ENCODE results near the gene LRPAP1. TPM values are rescaled to one million over a fixed set of nuclear protein-coding genes. Genes with fewer than 3 reads are reported as not detected.

Gene LRPAP1
- total RNA-seq, 1 donor from 2014 or later, result 153 TPM

DNA sequence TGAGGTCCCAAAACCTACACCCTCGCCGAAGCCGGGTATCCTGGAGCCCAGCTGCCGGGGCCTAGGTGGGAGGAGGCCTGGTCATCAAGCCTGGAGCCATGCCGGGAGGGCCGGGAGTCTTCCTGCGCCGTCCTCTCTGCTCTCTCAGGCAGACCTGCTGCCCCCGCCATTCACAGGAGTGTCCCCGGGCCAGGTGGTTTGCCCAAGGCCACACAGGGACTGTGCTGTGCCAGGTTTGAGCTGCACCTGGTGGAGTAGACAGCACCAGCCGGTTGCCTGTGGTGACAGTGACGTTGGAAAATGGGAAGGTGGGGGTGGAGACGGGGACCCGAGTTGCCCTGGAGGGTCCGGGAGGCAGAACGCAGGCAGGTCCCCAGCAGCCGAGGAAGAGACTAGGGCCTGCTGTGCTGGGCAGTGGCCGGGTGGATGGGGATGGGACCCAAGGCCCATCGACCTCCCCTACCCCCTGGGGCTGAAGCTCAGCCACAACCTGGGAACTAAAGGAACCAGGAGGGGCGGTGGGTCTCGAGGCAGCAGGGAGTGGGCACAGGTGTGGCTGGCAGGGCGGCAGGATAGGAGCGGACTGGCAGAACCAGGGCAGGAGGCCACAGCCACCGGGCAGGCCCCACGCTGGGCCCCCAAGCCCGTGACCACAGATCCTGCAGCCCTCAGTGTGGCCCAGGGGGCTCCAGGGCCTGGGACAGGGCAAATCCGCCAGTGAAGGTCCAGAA, 59.6 kb downstream of the LRPAP1 start:
- no peak for DNase-seq (ENCODE audit: extremely low spot score, unreplicated experiment)
- Mint-ChIP-seq H3K27me3 (ENCODE audit: unreplicated experiment) (peaks cover 3% of the 10 kb centered on the region), H3K9me3 (ENCODE audit: unreplicated experiment) (no peaks in the 10 kb centered on the region), H3K4me1 (ENCODE audit: unreplicated experiment) (no peaks in the 10 kb centered on the region), H3K27ac (ENCODE audit: unreplicated experiment) (no peak overlapping the region), H3K4me3 (ENCODE audit: unreplicated experiment) (no peak overlapping the region), H3K36me3 (ENCODE audit: unreplicated experiment) (no peaks in the 10 kb centered on the region)
- TF ChIP-seq, protein P1, sequence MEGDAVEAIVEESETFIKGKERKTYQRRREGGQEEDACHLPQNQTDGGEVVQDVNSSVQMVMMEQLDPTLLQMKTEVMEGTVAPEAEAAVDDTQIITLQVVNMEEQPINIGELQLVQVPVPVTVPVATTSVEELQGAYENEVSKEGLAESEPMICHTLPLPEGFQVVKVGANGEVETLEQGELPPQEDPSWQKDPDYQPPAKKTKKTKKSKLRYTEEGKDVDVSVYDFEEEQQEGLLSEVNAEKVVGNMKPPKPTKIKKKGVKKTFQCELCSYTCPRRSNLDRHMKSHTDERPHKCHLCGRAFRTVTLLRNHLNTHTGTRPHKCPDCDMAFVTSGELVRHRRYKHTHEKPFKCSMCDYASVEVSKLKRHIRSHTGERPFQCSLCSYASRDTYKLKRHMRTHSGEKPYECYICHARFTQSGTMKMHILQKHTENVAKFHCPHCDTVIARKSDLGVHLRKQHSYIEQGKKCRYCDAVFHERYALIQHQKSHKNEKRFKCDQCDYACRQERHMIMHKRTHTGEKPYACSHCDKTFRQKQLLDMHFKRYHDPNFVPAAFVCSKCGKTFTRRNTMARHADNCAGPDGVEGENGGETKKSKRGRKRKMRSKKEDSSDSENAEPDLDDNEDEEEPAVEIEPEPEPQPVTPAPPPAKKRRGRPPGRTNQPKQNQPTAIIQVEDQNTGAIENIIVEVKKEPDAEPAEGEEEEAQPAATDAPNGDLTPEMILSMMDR (IDR thresholded peaks at IDR 0.05), result no peak

DNA sequence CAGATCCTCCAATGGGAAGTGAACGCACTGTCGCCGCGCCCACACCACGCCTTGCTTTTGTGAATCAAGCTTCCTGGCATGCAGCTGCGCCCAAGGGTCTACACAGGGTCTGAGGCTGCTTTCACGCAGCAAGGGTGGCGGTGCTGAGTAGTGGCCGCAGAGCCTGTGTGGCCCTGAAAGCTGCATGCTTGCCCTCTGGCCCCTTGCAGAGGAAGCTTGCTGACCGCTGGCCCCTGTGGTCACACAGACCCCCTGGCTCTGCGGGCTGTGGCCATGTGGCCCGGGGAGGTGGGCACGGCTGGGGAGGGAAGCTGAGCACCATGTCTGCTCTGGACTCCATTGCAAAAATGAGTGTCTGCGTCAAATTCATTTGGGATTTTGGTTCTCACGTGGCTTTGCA, 60.3 kb downstream of the LRPAP1 start:
- H3K4me3 Mint-ChIP-seq (ENCODE audit: unreplicated experiment), result no peak overlapping the region
- no peak for DNase-seq (ENCODE audit: extremely low spot score, unreplicated experiment)
- no peaks in the 10 kb centered on the region for H3K9me3 Mint-ChIP-seq (ENCODE audit: unreplicated experiment)
- TF ChIP-seq, protein P1 (IDR thresholded peaks at IDR 0.05), result no peak
- H3K4me1 Mint-ChIP-seq (ENCODE audit: unreplicated experiment), result no peaks in the 10 kb centered on the region
- H3K36me3 Mint-ChIP-seq (ENCODE audit: unreplicated experiment), result no peaks in the 10 kb centered on the region
- peaks cover 3% of the 10 kb centered on the region for H3K27me3 Mint-ChIP-seq (ENCODE audit: unreplicated experiment)
- no peak overlapping the region for H3K27ac Mint-ChIP-seq (ENCODE audit: unreplicated experiment)

DNA sequence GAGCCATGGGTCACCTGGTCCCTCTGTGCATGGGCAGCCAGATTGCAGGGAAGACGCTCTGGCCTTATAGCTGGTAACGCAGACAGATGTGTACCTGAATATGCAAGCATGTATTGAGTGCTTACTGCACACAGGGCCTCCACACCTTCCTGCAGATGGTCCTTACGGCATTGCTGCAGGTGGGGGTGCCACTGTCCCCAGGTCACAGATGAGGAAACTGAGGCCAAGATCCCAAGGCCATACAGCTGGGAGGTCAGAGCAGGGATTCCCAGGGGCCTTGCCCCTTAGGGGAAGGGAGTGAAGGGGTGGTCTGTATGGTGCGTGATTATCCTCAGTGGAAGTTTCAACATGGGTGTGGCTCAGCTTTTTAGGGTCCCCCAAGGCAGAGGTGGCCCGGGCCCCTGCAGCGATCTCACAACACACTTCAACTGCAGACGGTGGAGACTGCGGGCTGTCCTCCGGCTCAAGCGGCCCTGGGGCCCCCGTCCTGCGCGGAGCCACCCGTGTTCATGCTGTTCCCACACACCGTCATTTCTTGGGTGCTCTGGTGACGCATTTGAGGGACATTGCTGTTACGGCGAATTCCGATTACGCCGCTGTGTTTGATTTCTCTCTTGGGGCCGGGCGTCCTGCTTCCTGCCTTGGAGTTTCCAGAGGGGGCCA, 61.0 kb downstream of the LRPAP1 start:
- Mint-ChIP-seq H3K27me3 (ENCODE audit: unreplicated experiment) (peaks cover 3% of the 10 kb centered on the region), H3K9me3 (ENCODE audit: unreplicated experiment) (no peaks in the 10 kb centered on the region), H3K27ac (ENCODE audit: unreplicated experiment) (no peak overlapping the region), H3K4me1 (ENCODE audit: unreplicated experiment) (no peaks in the 10 kb centered on the region), H3K4me3 (ENCODE audit: unreplicated experiment) (no peak overlapping the region), H3K36me3 (ENCODE audit: unreplicated experiment) (no peaks in the 10 kb centered on the region)
- TF ChIP-seq, protein P1 (IDR thresholded peaks at IDR 0.05), result no peak
- DNase-seq (ENCODE audit: extremely low spot score, unreplicated experiment), result no peak

DNA sequence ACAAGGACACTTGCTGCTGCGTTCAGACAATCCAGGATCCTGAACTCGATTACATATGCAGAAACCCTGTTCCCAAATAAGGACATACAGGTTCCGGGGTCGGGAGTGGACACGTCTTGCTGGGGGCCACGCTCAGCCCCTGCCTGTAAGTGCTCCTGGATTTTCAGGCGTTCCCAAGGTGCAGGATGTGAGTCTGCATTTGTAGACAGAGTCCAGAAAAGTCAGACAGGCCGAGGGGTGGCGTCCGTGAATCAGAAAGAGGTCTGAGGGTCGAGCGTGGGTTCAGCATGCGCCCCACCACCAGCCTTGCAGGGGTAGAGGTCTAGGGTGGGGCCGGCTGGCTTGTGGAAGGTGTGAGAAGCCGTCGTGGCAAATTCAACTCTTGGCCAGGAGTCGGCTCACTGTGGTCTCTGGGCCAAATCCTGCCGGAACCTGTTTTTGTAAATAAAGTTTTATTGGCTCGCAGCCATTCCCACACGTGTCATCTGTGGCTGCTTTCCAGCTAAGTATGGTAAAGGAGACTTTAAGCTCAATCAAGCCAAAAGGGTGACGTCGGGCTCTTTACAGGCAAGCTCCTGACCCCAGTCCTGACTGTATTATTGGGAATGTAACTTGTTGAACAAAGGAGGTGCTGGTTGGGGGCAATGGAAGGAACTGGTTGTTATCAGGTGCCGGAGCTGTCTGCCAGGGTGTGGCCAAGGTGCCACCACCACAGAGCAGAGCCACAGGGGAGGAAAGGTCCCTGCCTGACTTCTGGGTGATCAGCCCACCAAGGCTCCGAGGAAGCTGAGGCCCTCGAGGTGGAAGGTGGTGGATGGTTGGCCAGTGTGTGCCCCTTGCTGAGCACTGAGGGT, 61.8 kb downstream of the LRPAP1 start:
- Mint-ChIP-seq H3K27ac (ENCODE audit: unreplicated experiment) (no peak overlapping the region), H3K9me3 (ENCODE audit: unreplicated experiment) (no peaks in the 10 kb centered on the region), H3K36me3 (ENCODE audit: unreplicated experiment) (no peaks in the 10 kb centered on the region), H3K4me3 (ENCODE audit: unreplicated experiment) (no peak overlapping the region), H3K4me1 (ENCODE audit: unreplicated experiment) (no peaks in the 10 kb centered on the region), H3K27me3 (ENCODE audit: unreplicated experiment) (peaks cover 3% of the 10 kb centered on the region)
- TF ChIP-seq, protein P1 (IDR thresholded peaks at IDR 0.05), result no peak
- DNase-seq (ENCODE audit: extremely low spot score, unreplicated experiment), result no peak

Measured in osteocyte (in vitro differentiated cells).